GM12878 (cell line): ENCODE results near the gene PCCB.

Source experiments
- NR2F1 ChIP-seq: fragments of 450-650 bp; conservative IDR thresholded peaks from 2 replicates; pipeline ENCODE4 v1.6.1; 2017; ENCODE audit warnings: mild to moderate bottlenecking
- POLR2AphosphoS5 ChIP-seq: IDR thresholded peaks from 2 replicates; pipeline ENCODE4 v1.6.1; 2011; ENCODE audit warnings: mild to moderate bottlenecking, low read length, inconsistent platforms
- TF ChIP-seq, protein P1 (sequence below), 3 experiments: IDR thresholded peaks in 2 of 3; conservative IDR thresholded peaks in 1 of 3; 2 replicates each; pipeline ENCODE4 v1.5.1; 2011; ENCODE audit warnings: low read depth in 3 of 3, low read length in 3 of 3, mild to moderate bottlenecking in 3 of 3, control low read depth in 2 of 3, moderate library complexity in 2 of 3, inconsistent platforms in 1 of 3, mixed read lengths in 1 of 3; ENCODE audit not compliant: control insufficient read depth in 2 of 3, insufficient read depth in 1 of 3; ENCODE audit errors: extremely low read depth in 1 of 3

DNA sequence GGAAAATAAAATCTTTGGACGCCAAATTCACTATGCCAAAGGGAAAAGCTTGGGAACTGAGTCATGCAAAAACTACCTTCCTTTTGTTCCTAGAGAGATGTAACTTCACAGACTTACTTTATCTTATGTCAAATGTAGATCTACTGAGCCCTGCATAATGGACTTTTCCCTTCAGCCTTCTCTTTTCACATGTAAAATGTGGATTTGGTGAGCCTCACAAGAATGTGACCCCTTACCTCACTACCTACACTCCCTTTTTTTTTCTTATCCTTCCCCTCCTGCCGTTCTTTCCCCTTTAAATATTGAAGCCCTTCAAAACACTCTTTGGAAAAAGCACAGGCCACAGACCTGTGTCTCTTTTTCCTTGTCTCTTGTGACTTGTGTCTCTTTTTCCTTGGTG, 14.0 kb upstream of the PCCB start:
- TF ChIP-seq NR2F1 (no peak), POLR2AphosphoS5 (no peak)
- TF ChIP-seq, protein P1, sequence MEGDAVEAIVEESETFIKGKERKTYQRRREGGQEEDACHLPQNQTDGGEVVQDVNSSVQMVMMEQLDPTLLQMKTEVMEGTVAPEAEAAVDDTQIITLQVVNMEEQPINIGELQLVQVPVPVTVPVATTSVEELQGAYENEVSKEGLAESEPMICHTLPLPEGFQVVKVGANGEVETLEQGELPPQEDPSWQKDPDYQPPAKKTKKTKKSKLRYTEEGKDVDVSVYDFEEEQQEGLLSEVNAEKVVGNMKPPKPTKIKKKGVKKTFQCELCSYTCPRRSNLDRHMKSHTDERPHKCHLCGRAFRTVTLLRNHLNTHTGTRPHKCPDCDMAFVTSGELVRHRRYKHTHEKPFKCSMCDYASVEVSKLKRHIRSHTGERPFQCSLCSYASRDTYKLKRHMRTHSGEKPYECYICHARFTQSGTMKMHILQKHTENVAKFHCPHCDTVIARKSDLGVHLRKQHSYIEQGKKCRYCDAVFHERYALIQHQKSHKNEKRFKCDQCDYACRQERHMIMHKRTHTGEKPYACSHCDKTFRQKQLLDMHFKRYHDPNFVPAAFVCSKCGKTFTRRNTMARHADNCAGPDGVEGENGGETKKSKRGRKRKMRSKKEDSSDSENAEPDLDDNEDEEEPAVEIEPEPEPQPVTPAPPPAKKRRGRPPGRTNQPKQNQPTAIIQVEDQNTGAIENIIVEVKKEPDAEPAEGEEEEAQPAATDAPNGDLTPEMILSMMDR (IDR thresholded peaks at IDR 0.05 in 2 of 3, conservative IDR thresholded peaks at IDR 0.05 in 1 of 3; ENCODE audit: control insufficient read depth in 2 of 3, extremely low read depth in 1 of 3, insufficient read depth in 1 of 3, low read depth in 3 of 3, low read length in 3 of 3) = no peak
